ENCODE measurements around the gene WDR91. TPM values are rescaled to one million over a fixed set of nuclear protein-coding genes. Genes with fewer than 3 reads are reported as not detected.

The WDR91 gene
- total and polyA plus RNA-seq, 2 donors (not counting 1 experiment from before 2014, with no cell fraction given), result 26.7 to 40.7 TPM

GRCh38 chr7:135247746-135248471 is 36.6 kb upstream of the WDR91 start:
- Histone ChIP-seq H3K36me3 (replicated peaks in 1 of 2; ENCODE audit: control extremely low read depth in 1 of 2, control insufficient read depth in 1 of 2, extremely low read depth in 1 of 2, insufficient read depth in 2 of 2, low read length in 1 of 2) (no peaks in the 10 kb centered on the region), H3K27me3 (replicated peaks in 1 of 4; ENCODE audit: control extremely low read depth in 1 of 4, control insufficient read depth in 3 of 4, insufficient read depth in 4 of 4, low read length in 3 of 4) (peaks cover 0 to 7% (median 2%) of the 10 kb centered on the region in 4 experiments), H3K4me3 (ENCODE audit: control extremely low read depth in 1 of 5, extremely low read depth in 1 of 5, insufficient read depth in 1 of 5, low read depth in 2 of 5, low read length in 4 of 5) (no peak overlapping the region), H2AFZ (ENCODE audit: insufficient read depth, low read depth, low read length, poor library complexity, severe bottlenecking) (no peak overlapping the region), H3K27ac (ENCODE audit: low read length in 2 of 2) (no peak overlapping the region), H3K4me1 (ENCODE audit: control insufficient read depth in 2 of 2, insufficient read depth in 2 of 2, low read length in 2 of 2) (no peaks in the 10 kb centered on the region), H3K4me2 (replicated peaks; ENCODE audit: low read depth, low read length, poor library complexity, severe bottlenecking) (no peak overlapping the region), H3K79me2 (ENCODE audit: control insufficient read depth, insufficient read depth, low read length) (no peaks in the 10 kb centered on the region), H3K9me3 (ENCODE audit: control extremely low read depth in 1 of 3, control insufficient read depth in 2 of 3, insufficient read depth in 1 of 3, low read length in 2 of 3) (peaks cover 0 to 6% (median 0%) of the 10 kb centered on the region in 3 donors), H4K20me1 (ENCODE audit: control insufficient read depth, insufficient read depth, low read length, poor library complexity, severe bottlenecking) (no peaks in the 10 kb centered on the region), H3K9ac (ENCODE audit: low read length) (no peak overlapping the region)
- Mint-ChIP-seq H3K4me3 (no peak overlapping the region), H3K4me1 (no peaks in the 10 kb centered on the region), H3K9me3 (ENCODE audit: insufficient read depth) (no peaks in the 10 kb centered on the region), H3K27ac (no peak overlapping the region), H3K27me3 (peaks cover 9% of the 10 kb centered on the region)
- CTCF ChIA-PET, result no interaction called here
- WGBS (ENCODE audit: insufficient coverage), result 96% methylated on average over 22 of the region's 22 CpGs
- intact Hi-C loops (cut with micrococcal nuclease), result no loop called here
- POLR2A ChIA-PET, result no interaction called here
- no peak for DNase-seq
- no peak for TF ChIP-seq CTCF (IDR thresholded peaks at IDR 0.05)
- no peak for TF ChIP-seq EZH2 (IDR thresholded peaks at IDR 0.05; ENCODE audit: borderline replicate concordance, insufficient read depth, low read depth, low read length, poor library complexity, severe bottlenecking)
- ATAC-seq (ENCODE audit: low read depth), result no peak

- 96% methylated on average over 43 of the region's 43 CpGs for WGBS (ENCODE audit: insufficient coverage)
Measured at GRCh38 chr7:135246191-135246825, 35.0 kb upstream of the WDR91 start.

More at GRCh38 chr7:135246191-135246825, 35.0 kb upstream of the WDR91 start:
- H3K9me3 ChIP-seq (ENCODE audit: control extremely low read depth in 1 of 3, control insufficient read depth in 2 of 3, insufficient read depth in 1 of 3, low read length in 2 of 3), result peaks cover 0 to 6% (median 0%) of the 10 kb centered on the region in 3 donors
- DNase-seq, result no peak
- intact Hi-C loops (cut with micrococcal nuclease), result no loop called here
- no peak overlapping the region for H3K4me2 ChIP-seq (replicated peaks; ENCODE audit: low read depth, low read length, poor library complexity, severe bottlenecking)
- H3K27me3 ChIP-seq (replicated peaks in 1 of 4; ENCODE audit: control extremely low read depth in 1 of 4, control insufficient read depth in 3 of 4, insufficient read depth in 4 of 4, low read length in 3 of 4), result peaks cover 0 to 7% (median 2%) of the 10 kb centered on the region in 4 experiments
- ATAC-seq (ENCODE audit: low read depth), result no peak
- no peak overlapping the region for H2AFZ ChIP-seq (ENCODE audit: insufficient read depth, low read depth, low read length, poor library complexity, severe bottlenecking)
- no peak overlapping the region for H3K27ac Mint-ChIP-seq
- no peaks in the 10 kb centered on the region for H3K9me3 Mint-ChIP-seq (ENCODE audit: insufficient read depth)
- H3K27me3 Mint-ChIP-seq, result peaks cover 15% of the 10 kb centered on the region
- no peak overlapping the region for H3K27ac ChIP-seq (ENCODE audit: low read length in 2 of 2)
- ChIA-PET POLR2A (no interaction called here), CTCF (no interaction called here)
- no peak overlapping the region for H3K9ac ChIP-seq (ENCODE audit: low read length)
- H3K79me2 ChIP-seq (ENCODE audit: control insufficient read depth, insufficient read depth, low read length), result no peaks in the 10 kb centered on the region
- no peaks in the 10 kb centered on the region for H3K4me1 Mint-ChIP-seq
- no peaks in the 10 kb centered on the region for H3K36me3 ChIP-seq (replicated peaks in 1 of 2; ENCODE audit: control extremely low read depth in 1 of 2, control insufficient read depth in 1 of 2, extremely low read depth in 1 of 2, insufficient read depth in 2 of 2, low read length in 1 of 2)
- TF ChIP-seq CTCF (IDR thresholded peaks at IDR 0.05), result no peak
- no peak for TF ChIP-seq EZH2 (IDR thresholded peaks at IDR 0.05; ENCODE audit: borderline replicate concordance, insufficient read depth, low read depth, low read length, poor library complexity, severe bottlenecking)
- H3K4me3 ChIP-seq (ENCODE audit: control extremely low read depth in 1 of 5, extremely low read depth in 1 of 5, insufficient read depth in 1 of 5, low read depth in 2 of 5, low read length in 4 of 5), result no peak overlapping the region
- no peak overlapping the region for H3K4me3 Mint-ChIP-seq
- no peaks in the 10 kb centered on the region for H3K4me1 ChIP-seq (ENCODE audit: control insufficient read depth in 2 of 2, insufficient read depth in 2 of 2, low read length in 2 of 2)
- no peaks in the 10 kb centered on the region for H4K20me1 ChIP-seq (ENCODE audit: control insufficient read depth, insufficient read depth, low read length, poor library complexity, severe bottlenecking)
